ENCODE measurements around the gene MCMBP.

MCMBP gene

DNA sequence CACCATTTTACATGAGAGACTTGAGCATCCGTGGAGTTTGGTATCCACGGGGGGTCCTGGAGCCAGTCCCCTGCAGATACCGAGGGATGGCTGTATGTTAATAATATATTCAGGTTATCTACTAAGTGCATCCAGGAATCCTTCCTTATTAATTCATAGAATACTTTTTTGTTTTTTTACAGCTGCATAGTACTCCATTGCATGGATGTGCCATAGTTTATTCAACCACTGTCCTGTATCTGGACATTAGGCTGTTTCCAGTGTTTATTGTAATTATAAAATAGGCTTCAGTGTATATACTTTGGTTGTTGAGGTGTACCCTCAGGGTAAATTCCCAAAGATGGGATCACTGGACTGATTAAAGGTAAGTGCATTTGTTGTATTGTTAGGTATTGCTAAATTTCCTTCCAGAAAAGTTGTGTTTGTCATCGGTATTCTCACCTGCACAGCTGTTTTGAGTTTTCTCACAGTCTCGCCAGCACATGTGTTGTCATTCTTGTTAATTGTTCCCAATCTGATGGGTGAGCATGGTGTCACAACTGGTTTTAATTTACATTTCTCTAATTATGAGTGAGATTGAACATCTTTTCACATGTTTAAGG is 91.7 kb downstream of the MCMBP start:
- no peak overlapping the region for H3K4me3 ChIP-seq (ENCODE audit: low read depth, low read length)
- no peak for TF ChIP-seq CTCF (IDR thresholded peaks at IDR 0.05; ENCODE audit: low read depth, low read length, missing control alignments)
- H3K27ac ChIP-seq: no peak overlapping the region
- H3K27me3 ChIP-seq (replicated peaks): no peaks in the 10 kb centered on the region
- in situ Hi-C loops (cut with HindIII; ENCODE audit: low pct_ligation_motif_present, low sequenced_read_pairs): no loop called here
- no peaks in the 10 kb centered on the region for H3K36me3 ChIP-seq (replicated peaks)
- no peak for DNase-seq
